Measurements from ENCODE around the gene UBE2S.

The UBE2S gene

GRCh38 chr19:55362174-55362989 lies 45.2 kb downstream of the UBE2S start:
- no peak for DNase-seq (ENCODE audit: low spot score)

GRCh38 chr19:55360902-55361301 lies 46.7 kb downstream of the UBE2S start:
- no peak for DNase-seq (ENCODE audit: low spot score)

GRCh38 chr19:55358943-55359908 lies 48.4 kb downstream of the UBE2S start:
- DNase-seq (ENCODE audit: low spot score), result no peak

- no peak for DNase-seq (ENCODE audit: low spot score)
Measured at GRCh38 chr19:55358493-55358892, 49.1 kb downstream of the UBE2S start.

GRCh38 chr19:55355213-55355821 lies 52.3 kb downstream of the UBE2S start:
- peak; percentile 59 for DNase-seq (ENCODE audit: low spot score)

GRCh38 chr19:55354698-55355212 lies 52.8 kb downstream of the UBE2S start, which contains the start of gene COX6B2:
Gene COX6B2 (minus strand): TSS chr19:55354719. CDS start chr19:55354521, 198 bp downstream.
- DNase-seq (ENCODE audit: low spot score), result peak; percentile 70

GRCh38 chr19:55353803-55354697 lies 53.5 kb downstream of the UBE2S start:
- peak; percentile 93 for DNase-seq (ENCODE audit: low spot score)

GRCh38 chr19:55353356-55353802 lies 54.2 kb downstream of the UBE2S start:
- DNase-seq (ENCODE audit: low spot score), result no peak

- no peak for DNase-seq (ENCODE audit: low spot score)
Measured at GRCh38 chr19:55352549-55353145, 54.9 kb downstream of the UBE2S start.

- no peak for DNase-seq (ENCODE audit: low spot score)
Measured at GRCh38 chr19:55352040-55352439, 55.5 kb downstream of the UBE2S start.

- DNase-seq (ENCODE audit: low spot score), result no peak
Measured at GRCh38 chr19:55350620-55351315, 56.8 kb downstream of the UBE2S start.

Data from iPS-NIHi11 (cell line).